Transverse colon (tissue), 4 donors: Measurements from ENCODE around the gene OLFM3. TPM values are rescaled to one million over a fixed set of nuclear protein-coding genes. Genes with fewer than 3 reads are reported as not detected.

Experiments
- DNase-seq: peaks from one replicate; pipeline ENCODE4 v3.0.0-alpha.2; 2019
- H3K27ac ChIP-seq, 4 donors: fragments of 200-600 bp; sonication (generic); 2 replicates each; pipeline ENCODE4 v1.5.1; 2016 to 2018; ENCODE audit warnings: inconsistent platforms in 4 of 4
- H3K27me3 ChIP-seq: fragments of 200-600 bp; sonication (generic); 2 replicates; pipeline ENCODE4 v1.5.1; 2017; ENCODE audit warnings: inconsistent platforms
- H3K36me3 ChIP-seq, 4 donors: fragments of 200-600 bp; sonication (generic); 2 replicates each; pipeline ENCODE4 v1.5.1; 2017 to 2019; ENCODE audit warnings: inconsistent platforms in 4 of 4
- H3K4me1 ChIP-seq, 4 donors: fragments of 200-600 bp; sonication (generic); 2 replicates each; pipeline ENCODE4 v1.5.1; 2017 to 2020; ENCODE audit warnings: inconsistent platforms in 4 of 4
- H3K4me3 ChIP-seq, 4 donors: fragments of 200-600 bp; sonication (generic); 1 replicate in 1 of 4; 2 replicates in 3 of 4; pipeline versions ENCODE4 v1.5.1 to v1.6.1; 2017 to 2019; ENCODE audit warnings: inconsistent platforms in 4 of 4
- H3K9me3 ChIP-seq, 2 donors: fragments of 200-600 bp; sonication (generic); 2 replicates each; pipeline ENCODE4 v1.5.1; 2017 to 2019; ENCODE audit warnings: inconsistent platforms in 2 of 2
- CTCF ChIP-seq, 5 experiments: fragments of 200-600 bp in 3 of 5; fragments of 450-650 bp in 2 of 5; sonication (generic) in 3 of 5; IDR thresholded peaks; 1 replicate in 2 of 5; 2 replicates in 3 of 5; pipeline ENCODE4 v1.5.1; 2016 to 2017; ENCODE audit warnings: antibody characterized with exemption in 5 of 5, inconsistent platforms in 3 of 5, mild to moderate bottlenecking in 2 of 5, moderate library complexity in 1 of 5
- EP300 ChIP-seq: sonication (generic); formaldehyde crosslinking; IDR thresholded peaks from one replicate; pipeline ENCODE4 v1.6.1; 2017; ENCODE audit warnings: antibody characterized with exemption, low read depth
- POLR2A ChIP-seq: fragments of 450-650 bp; IDR thresholded peaks from one replicate; pipeline ENCODE4 v1.6.1; 2016; ENCODE audit warnings: antibody characterized with exemption, mild to moderate bottlenecking, moderate library complexity
- POLR2AphosphoS5 ChIP-seq, 3 donors: sonication (generic); formaldehyde crosslinking; IDR thresholded peaks; one replicate each; pipeline ENCODE4 v1.6.1; 2016; ENCODE audit warnings: antibody characterized with exemption in 3 of 3
- WGBS, 2 donors: methylation state at CpG; one replicate each; pipeline ENCODE4 v1.1.5; 2018; ENCODE audit warnings: low coverage in 1 of 2; 5-methylcytosine and 5-hydroxymethylcytosine counted together
- in situ Hi-C, 4 donors: fragments of 200-750 bp; cut with MboI; loops; one replicate each; pipeline versions ENCODE4 v1.15.0 to v1.15.1; 2017; ENCODE audit warnings: low sequenced_read_pairs in 3 of 4, low pct_ligation_motif_present in 1 of 4, low pct_unique_long_range_greater_than_20kb in 1 of 4
- intact Hi-C: fragments of 100-400 bp; cut with DNase I; formaldehyde crosslinking; loops from one replicate; pipeline ENCODE4 v1.15.1; 2023; ENCODE audit warnings: low total_unique reads
- total RNA-seq, 4 donors: library from RNA; depleted of rRNA; stranded (reverse); fragments of >200 nt; gene quantifications; one replicate each; pipeline ENCODE4 v1.1.0, GENCODE V29; 2016

OLFM3 gene
- total RNA-seq, 4 donors from 2014 or later, result 0.55 TPM; not detected in 3

- Histone ChIP-seq H3K27me3 (no peaks in the 10 kb centered on the region), H3K4me1 (no peaks in the 10 kb centered on the region), H3K4me3 (no peak overlapping the region), H3K36me3 (no peaks in the 10 kb centered on the region), H3K27ac (no peak overlapping the region), H3K9me3 (no peaks in the 10 kb centered on the region)
- DNase-seq, result no peak
- no peak for TF ChIP-seq POLR2A
- no peak for TF ChIP-seq CTCF (IDR thresholded peaks at IDR 0.05)
- TF ChIP-seq POLR2AphosphoS5 (IDR thresholded peaks at IDR 0.05), result no peak
- no peak for TF ChIP-seq EP300
- WGBS, 2 donors, result 69 to 76% methylated on average over 3 of the region's 3 CpGs
- in situ Hi-C loops (no loop called here), intact Hi-C loops (no loop called here)
These were observed 142.5 kb downstream of the OLFM3 start for GRCh38 chr1:101854271-101854670.

DNA sequence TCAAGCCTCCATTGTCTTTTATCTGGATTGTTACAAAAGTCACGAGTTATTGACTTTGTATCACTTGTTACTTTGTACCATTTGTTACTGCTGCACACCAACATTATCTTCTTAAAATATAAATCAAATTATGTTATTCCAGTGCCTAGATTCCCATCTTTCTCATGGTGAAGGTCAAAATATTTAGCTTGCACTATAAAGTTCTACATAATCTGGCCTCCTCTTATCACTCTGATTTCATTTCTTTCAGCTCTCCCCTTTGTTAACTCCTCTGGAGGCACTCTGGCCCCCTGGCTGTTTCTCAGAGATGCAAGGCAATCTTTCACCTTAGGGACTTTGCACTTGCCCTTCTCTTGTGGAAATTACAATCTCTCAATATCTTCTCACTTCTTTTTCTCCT, 143.8 kb downstream of the OLFM3 start:
- in situ Hi-C loops, result no loop called here
- no peak for DNase-seq
- TF ChIP-seq CTCF (IDR thresholded peaks at IDR 0.05) (no peak), POLR2AphosphoS5 (IDR thresholded peaks at IDR 0.05) (no peak), EP300 (no peak), POLR2A (no peak)
- intact Hi-C loops, result no loop called here
- H3K4me3 ChIP-seq, result no peak overlapping the region
- H3K4me1 ChIP-seq, result no peaks in the 10 kb centered on the region
- H3K36me3 ChIP-seq, result no peaks in the 10 kb centered on the region
- no peaks in the 10 kb centered on the region for H3K9me3 ChIP-seq
- H3K27me3 ChIP-seq, result no peaks in the 10 kb centered on the region
- WGBS, 2 donors, result 33 to 49% methylated on average over 1 of the region's 1 CpG
- no peak overlapping the region for H3K27ac ChIP-seq

GRCh38 chr1:101849356-101849755, 147.4 kb downstream of the OLFM3 start:
- TF ChIP-seq POLR2AphosphoS5 (IDR thresholded peaks at IDR 0.05) (no peak), POLR2A (no peak), CTCF (IDR thresholded peaks at IDR 0.05) (no peak)
- in situ Hi-C loops, result no loop called here
- no peaks in the 10 kb centered on the region for H3K4me1 ChIP-seq
- no peak overlapping the region for H3K27ac ChIP-seq
- H3K36me3 ChIP-seq, result no peaks in the 10 kb centered on the region
- H3K27me3 ChIP-seq, result no peaks in the 10 kb centered on the region
- no peaks in the 10 kb centered on the region for H3K9me3 ChIP-seq
- intact Hi-C loops, result loop anchor here (10.0 kb wide), 1 partner anchor 265 kb away; no protein-coding TSS in a partner anchor
- H3K4me3 ChIP-seq, result no peak overlapping the region
- WGBS, 2 donors, result 42 to 50% methylated on average over 1 of the region's 1 CpG
- no peak for DNase-seq

DNA sequence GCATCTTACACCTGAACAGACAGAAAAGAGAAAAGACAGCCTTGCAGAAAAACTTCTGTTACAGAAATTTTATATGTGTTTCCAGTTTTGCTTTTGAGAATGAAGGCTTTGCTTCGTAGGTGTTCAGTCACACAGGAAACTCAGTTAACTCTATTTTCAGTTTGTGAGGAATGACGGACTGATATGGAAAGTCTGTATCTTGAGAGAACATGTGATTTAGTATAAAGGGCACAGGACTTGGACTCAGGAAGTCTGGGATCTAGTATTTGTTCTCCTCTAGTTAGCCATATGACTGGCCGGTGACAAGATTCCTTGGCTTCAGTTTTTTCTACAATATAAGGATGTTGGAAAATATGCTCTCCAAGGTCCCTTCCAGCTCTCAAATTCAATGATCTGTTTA, 149.1 kb downstream of the OLFM3 start:
- H3K27me3 ChIP-seq, result no peaks in the 10 kb centered on the region
- intact Hi-C loops, result loop anchor here (10.0 kb wide), 1 partner anchor 263 kb away; no protein-coding TSS in a partner anchor
- H3K4me3 ChIP-seq, result no peak overlapping the region
- no peaks in the 10 kb centered on the region for H3K9me3 ChIP-seq
- TF ChIP-seq POLR2AphosphoS5 (IDR thresholded peaks at IDR 0.05) (no peak), POLR2A (no peak), EP300 (no peak), CTCF (IDR thresholded peaks at IDR 0.05) (no peak)
- in situ Hi-C loops, result no loop called here
- H3K4me1 ChIP-seq, result no peaks in the 10 kb centered on the region
- 52 to 71% methylated on average over 3 of the region's 3 CpGs for WGBS, 2 donors
- H3K36me3 ChIP-seq, result no peaks in the 10 kb centered on the region
- no peak for DNase-seq
- no peak overlapping the region for H3K27ac ChIP-seq
